Measurements from ENCODE around the gene KIZ. TPM values are rescaled to one million over a fixed set of nuclear protein-coding genes. Genes with fewer than 3 reads are reported as not detected.

KIZ gene
- total RNA-seq, 2 donors from 2014 or later: 6.3 to 17.1 TPM

- no peak for DNase-seq
- H3K4me3 ChIP-seq: no peak overlapping the region
- no peaks in the 10 kb centered on the region for H3K36me3 ChIP-seq
- intact Hi-C loops (cut with DNase I): no loop called here
- H3K27ac ChIP-seq: no peak overlapping the region
- H3K4me1 ChIP-seq: no peaks in the 10 kb centered on the region
- H3K27me3 ChIP-seq: no peaks in the 10 kb centered on the region
- no peak for TF ChIP-seq CTCF (IDR thresholded peaks at IDR 0.05)
- H3K9me3 ChIP-seq: no peaks in the 10 kb centered on the region
- no peak overlapping the region for H3K9ac ChIP-seq (ENCODE audit: low read depth in 2 of 2, low read length in 2 of 2)
These were observed 102.6 kb downstream of the KIZ start for GRCh38 chr20:21228511-21228910.

- no peaks in the 10 kb centered on the region for H3K36me3 ChIP-seq
- no peak overlapping the region for H3K4me3 ChIP-seq
- H3K27ac ChIP-seq: no peak overlapping the region
- no peak overlapping the region for H3K9ac ChIP-seq (ENCODE audit: low read depth in 2 of 2, low read length in 2 of 2)
- no peaks in the 10 kb centered on the region for H3K27me3 ChIP-seq
- TF ChIP-seq CTCF (IDR thresholded peaks at IDR 0.05): no peak
- no peak for DNase-seq
- H3K4me1 ChIP-seq: no peaks in the 10 kb centered on the region
- H3K9me3 ChIP-seq: no peaks in the 10 kb centered on the region
- intact Hi-C loops (cut with DNase I): no loop called here
These were observed 103.3 kb downstream of the KIZ start for GRCh38 chr20:21229163-21229562.

- Histone ChIP-seq H3K4me3 (no peak overlapping the region), H3K9ac (ENCODE audit: low read depth in 2 of 2, low read length in 2 of 2) (no peak overlapping the region), H3K27ac (no peak overlapping the region), H3K36me3 (no peaks in the 10 kb centered on the region), H3K9me3 (no peaks in the 10 kb centered on the region), H3K4me1 (no peaks in the 10 kb centered on the region), H3K27me3 (no peaks in the 10 kb centered on the region)
- no peak for TF ChIP-seq CTCF (IDR thresholded peaks at IDR 0.05)
- no peak for DNase-seq
- intact Hi-C loops (cut with DNase I): no loop called here
These were observed 104.3 kb downstream of the KIZ start for GRCh38 chr20:21230220-21230619.

- no peak for TF ChIP-seq CTCF (IDR thresholded peaks at IDR 0.05)
- Histone ChIP-seq H3K9ac (ENCODE audit: low read depth in 2 of 2, low read length in 2 of 2) (no peak overlapping the region), H3K27me3 (no peaks in the 10 kb centered on the region), H3K4me3 (no peak overlapping the region), H3K9me3 (no peaks in the 10 kb centered on the region), H3K4me1 (no peaks in the 10 kb centered on the region), H3K27ac (no peak overlapping the region), H3K36me3 (no peaks in the 10 kb centered on the region)
- no peak for DNase-seq
- intact Hi-C loops (cut with DNase I): no loop called here
These were observed 104.8 kb downstream of the KIZ start for GRCh38 chr20:21230686-21231085.

- H3K9ac ChIP-seq (ENCODE audit: low read depth in 2 of 2, low read length in 2 of 2): no peak overlapping the region
- TF ChIP-seq CTCF (IDR thresholded peaks at IDR 0.05): no peak
- no peak overlapping the region for H3K27ac ChIP-seq
- no peaks in the 10 kb centered on the region for H3K4me1 ChIP-seq
- no peak overlapping the region for H3K4me3 ChIP-seq
- intact Hi-C loops (cut with DNase I): no loop called here
- H3K27me3 ChIP-seq: no peaks in the 10 kb centered on the region
- H3K9me3 ChIP-seq: no peaks in the 10 kb centered on the region
- no peak for DNase-seq
- H3K36me3 ChIP-seq: no peaks in the 10 kb centered on the region
These were observed 106.8 kb downstream of the KIZ start for GRCh38 chr20:21232546-21233280.
